HEK293 (cell line): ENCODE results near the gene PCDHAC1.

Experiments
- CTCF ChIA-PET: fragments of 350-600 bp; formaldehyde crosslinking; extraction: SDS; loops from one replicate; lab custom pipeline; 2021; ENCODE audit warnings: antibody characterized with exemption; lab: Yijun Ruan, JAX
- POLR2A ChIA-PET: fragments of 300-600 bp; formaldehyde crosslinking; extraction: SDS; loops from one replicate; lab custom pipeline; 2020; ENCODE audit warnings: antibody characterized with exemption, inconsistent platforms; lab: Yijun Ruan, JAX
- H3K27ac ChIP-seq: fragments of 200-500 bp; sonication (Bioruptor generic); 2 replicates; pipeline ENCODE4 v1.5.1; 2014; ENCODE audit warnings: low read depth, low read length, control low read depth, inconsistent platforms; ENCODE audit errors: extremely low read depth
- H3K36me3 ChIP-seq, 2 experiments: fragments of 200-500 bp in 1 of 2; sonication (Bioruptor generic) in 1 of 2; 1 replicate in 1 of 2; 2 replicates in 1 of 2; pipeline ENCODE4 v1.5.1; 2014 to 2017; ENCODE audit warnings: inconsistent platforms in 2 of 2, low read length in 2 of 2; ENCODE audit not compliant: control insufficient read depth in 2 of 2, insufficient read depth in 1 of 2
- H3K4me1 ChIP-seq: fragments of 200-500 bp; sonication (Bioruptor generic); 2 replicates; pipeline ENCODE4 v1.5.1; 2014; ENCODE audit warnings: mild to moderate bottlenecking, low read length, inconsistent platforms; ENCODE audit not compliant: control insufficient read depth, insufficient read depth
- H3K4me3 ChIP-seq: 2 replicates; pipeline ENCODE4 v1.5.1; 2011; ENCODE audit warnings: low read depth, mild to moderate bottlenecking, control low read depth, low read length, moderate library complexity
- H3K9me3 ChIP-seq: fragments of 200-500 bp; sonication (Bioruptor generic); 2 replicates; pipeline ENCODE4 v1.5.1; 2014; ENCODE audit warnings: low read depth, low read length, inconsistent platforms; ENCODE audit not compliant: control insufficient read depth, insufficient read depth
- GLI4 ChIP-seq: fragments of 450-650 bp; formaldehyde crosslinking; IDR thresholded peaks from 2 replicates; pipeline ENCODE4 v1.5.1; 2016; ENCODE audit warnings: missing biosample characterization, missing genetic modification characterization
- GLIS2 ChIP-seq: fragments of 450-650 bp; formaldehyde crosslinking; IDR thresholded peaks from 2 replicates; pipeline ENCODE4 v1.5.1; 2016; ENCODE audit warnings: missing biosample characterization, missing genetic modification characterization
- HOXA7 ChIP-seq: sonication (generic); formaldehyde crosslinking; IDR thresholded peaks from 2 replicates; pipeline ENCODE4 v1.8.1; 2022; ENCODE audit warnings: missing genetic modification reagents, borderline replicate concordance
- MEIS1 ChIP-seq: sonication (generic); formaldehyde crosslinking; IDR thresholded peaks from 2 replicates; pipeline ENCODE4 v1.8.1; 2022; ENCODE audit warnings: missing genetic modification reagents, mild to moderate bottlenecking, borderline replicate concordance
- PRDM1 ChIP-seq: fragments of 450-650 bp; formaldehyde crosslinking; IDR thresholded peaks from 2 replicates; pipeline ENCODE4; 2016; ENCODE audit warnings: missing biosample characterization, missing genetic modification characterization
- REST ChIP-seq: fragments of 450-650 bp; formaldehyde crosslinking; IDR thresholded peaks from 2 replicates; pipeline ENCODE4 v1.5.1; 2016; ENCODE audit warnings: missing biosample characterization, missing genetic modification characterization
- SALL2 ChIP-seq: fragments of 450-650 bp; formaldehyde crosslinking; IDR thresholded peaks from 2 replicates; pipeline ENCODE4 v1.5.0; 2017; ENCODE audit warnings: missing biosample characterization, mild to moderate bottlenecking, missing genetic modification characterization, borderline replicate concordance
- ZIC2 ChIP-seq: fragments of 450-650 bp; formaldehyde crosslinking; IDR thresholded peaks from 2 replicates; pipeline ENCODE4 v1.5.1; 2016; ENCODE audit warnings: missing biosample characterization, missing genetic modification characterization
- ZNF202 ChIP-seq: fragments of 450-650 bp; formaldehyde crosslinking; IDR thresholded peaks from 2 replicates; pipeline ENCODE4 v1.5.1; 2016; ENCODE audit warnings: missing biosample characterization, missing genetic modification characterization, borderline replicate concordance
- ZNF223 ChIP-seq: fragments of 450-650 bp; formaldehyde crosslinking; IDR thresholded peaks from 2 replicates; pipeline ENCODE4 v1.5.1; 2016; ENCODE audit warnings: missing biosample characterization, missing genetic modification characterization
- ZNF341 ChIP-seq: fragments of 450-650 bp; formaldehyde crosslinking; IDR thresholded peaks from 2 replicates; pipeline ENCODE4; 2016; ENCODE audit warnings: low read depth, missing biosample characterization, missing genetic modification characterization
- ZNF416 ChIP-seq: fragments of 450-650 bp; formaldehyde crosslinking; IDR thresholded peaks from 2 replicates; pipeline ENCODE4 v1.5.1; 2016; ENCODE audit warnings: missing biosample characterization, missing genetic modification characterization
- ZNF501 ChIP-seq: fragments of 450-650 bp; formaldehyde crosslinking; IDR thresholded peaks from 2 replicates; pipeline ENCODE4 v1.5.1; 2016; ENCODE audit warnings: missing biosample characterization, missing genetic modification characterization
- ZNF514 ChIP-seq: fragments of 450-650 bp; formaldehyde crosslinking; IDR thresholded peaks from 2 replicates; pipeline ENCODE4 v1.5.1; 2016; ENCODE audit warnings: missing biosample characterization, missing genetic modification characterization
- ZNF549 ChIP-seq: fragments of 450-650 bp; IDR thresholded peaks from 2 replicates; pipeline ENCODE4 v1.5.1; 2018; ENCODE audit warnings: missing biosample characterization, missing genetic modification characterization, mild to moderate bottlenecking, inconsistent platforms, moderate library complexity
- ZNF610 ChIP-seq: fragments of 450-650 bp; formaldehyde crosslinking; IDR thresholded peaks from 2 replicates; pipeline ENCODE4 v1.5.1; 2016; ENCODE audit warnings: missing biosample characterization, missing genetic modification characterization, borderline replicate concordance
- ZNF639 ChIP-seq: fragments of 450-650 bp; formaldehyde crosslinking; IDR thresholded peaks from 2 replicates; pipeline ENCODE4 v1.5.1; 2016; ENCODE audit warnings: missing biosample characterization, missing genetic modification characterization
- ZSCAN5A ChIP-seq: fragments of 450-650 bp; formaldehyde crosslinking; IDR thresholded peaks from 2 replicates; pipeline ENCODE4 v1.5.1; 2016; ENCODE audit warnings: missing biosample characterization, missing genetic modification characterization

Gene PCDHAC1

GRCh38 chr5:140978260-140978659, 52.2 kb downstream of the PCDHAC1 start:
- H3K4me3 ChIP-seq, result no peak overlapping the region
- H3K4me1 ChIP-seq, result no peaks in the 10 kb centered on the region
- H3K27ac ChIP-seq, result no peak overlapping the region
- CTCF ChIA-PET, result no interaction called here
- H3K9me3 ChIP-seq, result no peaks in the 10 kb centered on the region
- POLR2A ChIA-PET, result no interaction called here
- TF ChIP-seq MEIS1, result no peak
- no peak for TF ChIP-seq SALL2
- TF ChIP-seq ZNF549 (tag by site-specific recombination), result no peak
- TF ChIP-seq ZNF202 (tag by site-specific recombination), result no peak
- TF ChIP-seq REST (tag by site-specific recombination), result no peak
- TF ChIP-seq HOXA7 (CRISPR knock-in tag), result no peak
- TF ChIP-seq ZNF610 (tag by site-specific recombination), result no peak
- no peak for TF ChIP-seq ZNF223 (tag by site-specific recombination)
- TF ChIP-seq GLIS2 (tag by site-specific recombination), result no peak
- TF ChIP-seq ZNF514 (tag by site-specific recombination), result no peak
- no peak for TF ChIP-seq ZNF639
- TF ChIP-seq PRDM1 (tag by site-specific recombination), result no peak
- no peaks in the 10 kb centered on the region for H3K36me3 ChIP-seq

- Histone ChIP-seq H3K4me1 (no peaks in the 10 kb centered on the region), H3K4me3 (no peak overlapping the region), H3K36me3 (no peaks in the 10 kb centered on the region), H3K27ac (no peak overlapping the region), H3K9me3 (no peaks in the 10 kb centered on the region)
- TF ChIP-seq GLI4 (tag by site-specific recombination), result no peak
- TF ChIP-seq ZNF501 (tag by site-specific recombination), result no peak
- no peak for TF ChIP-seq ZIC2 (tag by site-specific recombination)
- no peak for TF ChIP-seq ZNF416 (tag by site-specific recombination)
- no peak for TF ChIP-seq ZNF341
- TF ChIP-seq ZSCAN5A (tag by site-specific recombination), result no peak
- ChIA-PET CTCF (no interaction called here), POLR2A (no interaction called here)
Observed at GRCh38 chr5:140978983-140979382, 52.9 kb downstream of the PCDHAC1 start.
